PC-3 (cell line): ENCODE measurements around the gene NLGN3.

Source experiments
- CTCF ChIP-seq: fragments of 300-600 bp; sonication (generic); conservative IDR thresholded peaks from 2 replicates; pipeline ENCODE4 v1.5.1; 2017; ENCODE audit warnings: antibody characterized with exemption, low read depth, mild to moderate bottlenecking, low read length
- EZH2 ChIP-seq: fragments of 300-600 bp; sonication (generic); IDR thresholded peaks from one replicate; pipeline ENCODE4 v1.6.1; 2017; ENCODE audit warnings: antibody characterized with exemption, mild to moderate bottlenecking, low read length; ENCODE audit not compliant: unreplicated experiment
- EZH2phosphoT487 ChIP-seq: fragments of 300-600 bp; sonication (generic); IDR thresholded peaks from 2 replicates; pipeline ENCODE4 v1.6.1; 2018; ENCODE audit warnings: mild to moderate bottlenecking, antibody characterized with exemption, low read length, borderline replicate concordance

GRCh38 chrX:71168134-71168533, 23.5 kb downstream of the NLGN3 start:
- TF ChIP-seq CTCF (no peak), EZH2 (no peak), EZH2phosphoT487 (no peak)
